MM.1S (cell line): ENCODE measurements around the gene BLTP3B.

Experiments
- EZH2 ChIP-seq: fragments of 300-600 bp; sonication (generic); optimal IDR thresholded peaks from 2 replicates; pipeline ENCODE3; 2017; ENCODE audit warnings: low read depth, mild to moderate bottlenecking, antibody characterized with exemption, low read length, mixed read lengths
- TF ChIP-seq, protein P1 (sequence below): fragments of 300-600 bp; sonication (generic); IDR thresholded peaks from 2 replicates; pipeline ENCODE4 v1.5.1; 2016; ENCODE audit warnings: antibody characterized with exemption, low read length, mixed read lengths

DNA sequence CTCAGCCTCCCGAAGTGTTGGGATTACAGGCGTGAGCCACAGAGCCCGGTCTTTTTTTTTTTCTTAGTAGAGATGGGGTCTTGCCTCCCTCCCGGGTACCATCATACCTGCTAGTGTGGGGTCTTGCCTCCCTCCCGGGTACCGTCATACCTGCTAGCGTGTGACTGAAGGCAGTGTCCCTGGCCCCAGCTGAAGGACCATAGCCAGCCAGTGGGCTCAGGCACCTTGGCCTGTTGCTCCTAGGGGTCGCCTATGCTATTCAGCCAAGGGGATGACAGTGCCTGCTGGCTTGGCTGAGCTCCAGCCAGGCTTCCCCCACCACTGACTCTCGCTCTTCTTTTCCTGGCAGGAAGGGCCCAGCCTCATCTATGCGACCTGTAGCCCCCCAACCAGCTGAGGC, 10.5 kb upstream of the BLTP3B start:
- TF ChIP-seq, protein P1, sequence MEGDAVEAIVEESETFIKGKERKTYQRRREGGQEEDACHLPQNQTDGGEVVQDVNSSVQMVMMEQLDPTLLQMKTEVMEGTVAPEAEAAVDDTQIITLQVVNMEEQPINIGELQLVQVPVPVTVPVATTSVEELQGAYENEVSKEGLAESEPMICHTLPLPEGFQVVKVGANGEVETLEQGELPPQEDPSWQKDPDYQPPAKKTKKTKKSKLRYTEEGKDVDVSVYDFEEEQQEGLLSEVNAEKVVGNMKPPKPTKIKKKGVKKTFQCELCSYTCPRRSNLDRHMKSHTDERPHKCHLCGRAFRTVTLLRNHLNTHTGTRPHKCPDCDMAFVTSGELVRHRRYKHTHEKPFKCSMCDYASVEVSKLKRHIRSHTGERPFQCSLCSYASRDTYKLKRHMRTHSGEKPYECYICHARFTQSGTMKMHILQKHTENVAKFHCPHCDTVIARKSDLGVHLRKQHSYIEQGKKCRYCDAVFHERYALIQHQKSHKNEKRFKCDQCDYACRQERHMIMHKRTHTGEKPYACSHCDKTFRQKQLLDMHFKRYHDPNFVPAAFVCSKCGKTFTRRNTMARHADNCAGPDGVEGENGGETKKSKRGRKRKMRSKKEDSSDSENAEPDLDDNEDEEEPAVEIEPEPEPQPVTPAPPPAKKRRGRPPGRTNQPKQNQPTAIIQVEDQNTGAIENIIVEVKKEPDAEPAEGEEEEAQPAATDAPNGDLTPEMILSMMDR = no peak
- no peak for TF ChIP-seq EZH2
